Activated naive CD4-positive, alpha-beta T cell treated with anti-CD3 and anti-CD28 coated beads, Interleukin-2, amount 50 U/mL, for 72 hours (primary cell): Measurements from ENCODE around the gene PRKG1. TPM values are rescaled to one million over a fixed set of nuclear protein-coding genes. Genes with fewer than 3 reads are reported as not detected.
"Not testable (repeated sequence)": the region's sequence is repeated elsewhere in the genome, so short reads cannot be mapped to it uniquely, and the experiment has no call there.

Experiments
- ATAC-seq, 2 donors: fragments of 150-1000 bp; cut with Tn5 transposase; 2 replicates each; pipeline ENCODE4 v1.10.0; 2021; ENCODE audit warnings: mild to moderate bottlenecking in 2 of 2, moderate library complexity in 2 of 2
- DNase-seq, 2 donors: peaks; one replicate each; pipeline ENCODE4 v3.0.0; 2021 to 2022; ENCODE audit warnings: low spot score in 2 of 2
- H3K27ac Mint-ChIP-seq, 2 donors: one replicate each; pipeline ENCODE4 v1.8.0; 2022; ENCODE audit warnings: mild to moderate bottlenecking in 2 of 2, mixed read lengths in 2 of 2
- H3K36me3 Mint-ChIP-seq, 2 donors: one replicate each; pipeline ENCODE4 v1.8.0; 2022; ENCODE audit warnings: mixed read lengths in 2 of 2
- H3K9me3 Mint-ChIP-seq, 2 donors: one replicate each; pipeline ENCODE4 v1.8.0; 2022; ENCODE audit warnings: mixed read lengths in 2 of 2
- total RNA-seq, 2 donors: library from RNA; stranded (reverse); gene quantifications; one replicate each; pipeline ENCODE4 v1.2.3, GENCODE V29; 2022

PRKG1 gene
- total RNA-seq, 2 donors from 2014 or later = not detected

DNA sequence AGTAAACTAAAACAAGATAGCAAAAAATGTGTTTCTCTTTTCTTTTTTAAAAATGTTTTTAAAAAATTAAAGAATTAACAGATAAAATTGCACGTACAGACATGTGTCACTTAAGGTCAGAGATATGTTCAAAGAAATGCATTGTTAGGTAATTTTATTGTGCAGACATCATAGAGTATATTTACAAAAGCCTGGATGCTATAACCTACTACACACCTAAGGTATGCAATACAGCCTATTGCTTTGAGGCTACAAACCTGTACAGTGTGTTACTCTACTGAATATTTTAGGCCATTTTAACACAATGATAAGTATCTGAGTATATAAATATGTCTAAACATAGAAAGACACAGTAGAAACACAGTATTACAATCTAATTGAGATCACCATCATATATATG, 253.1 kb downstream of the PRKG1 start:
- H3K36me3 Mint-ChIP-seq = no peaks in the 10 kb centered on the region
- DNase-seq (no peak), ATAC-seq (no peak)
- H3K9me3 Mint-ChIP-seq = peaks cover 0 to 11% of the 10 kb centered on the region in 2 donors
- H3K27ac Mint-ChIP-seq = no peak overlapping the region

DNA sequence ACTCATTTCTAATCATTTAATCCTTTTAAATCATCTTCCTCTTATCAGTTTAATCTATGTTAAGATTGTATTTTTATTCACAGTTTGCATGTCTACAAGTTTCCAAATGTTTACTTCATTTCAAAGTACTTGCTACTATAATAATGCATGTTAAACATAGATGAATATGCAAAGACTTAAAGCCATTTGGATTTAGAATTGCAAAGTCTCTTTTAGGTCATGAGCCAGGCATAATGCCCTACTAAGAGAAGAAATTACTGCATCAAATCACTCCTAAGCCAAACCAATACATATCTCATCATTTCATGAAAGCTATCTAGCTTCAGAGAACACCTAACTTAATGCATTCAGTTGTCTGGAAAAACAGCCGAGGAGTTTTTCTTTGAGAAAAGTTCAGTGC, 266.1 kb downstream of the PRKG1 start:
- ATAC-seq (no peak), DNase-seq (no peak)
- no peaks in the 10 kb centered on the region for H3K36me3 Mint-ChIP-seq
- no peak overlapping the region for H3K27ac Mint-ChIP-seq
- H3K9me3 Mint-ChIP-seq = no peaks in the 10 kb centered on the region

- Mint-ChIP-seq H3K27ac (no peak overlapping the region), H3K36me3 (no peaks in the 10 kb centered on the region), H3K9me3 (no peaks in the 10 kb centered on the region)
- ATAC-seq (no peak), DNase-seq (no peak)
Measured at GRCh38 chr10:51340845-51341610, 266.7 kb downstream of the PRKG1 start.

DNA sequence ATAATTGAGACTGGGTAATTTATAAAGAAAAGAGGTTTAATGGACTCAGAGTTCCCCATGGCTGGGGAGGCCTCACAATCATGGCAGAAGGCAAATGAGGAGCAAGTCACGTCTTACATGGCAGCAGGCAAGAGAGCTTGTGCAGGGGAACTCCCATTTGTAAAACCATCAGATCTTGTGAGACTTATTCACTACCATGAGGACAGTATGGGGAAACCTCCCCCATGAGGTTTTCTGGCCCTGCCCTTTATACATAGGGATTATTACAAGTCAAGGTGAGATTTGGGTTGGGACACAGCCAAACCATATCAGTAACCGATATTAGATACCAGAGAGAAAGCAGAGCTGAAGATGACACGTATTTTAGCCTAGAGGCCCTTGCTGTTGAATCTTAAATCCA, 267.5 kb downstream of the PRKG1 start:
- not testable (repeated sequence) for DNase-seq, H3K36me3 Mint-ChIP-seq, H3K27ac Mint-ChIP-seq, ATAC-seq, H3K9me3 Mint-ChIP-seq

DNA sequence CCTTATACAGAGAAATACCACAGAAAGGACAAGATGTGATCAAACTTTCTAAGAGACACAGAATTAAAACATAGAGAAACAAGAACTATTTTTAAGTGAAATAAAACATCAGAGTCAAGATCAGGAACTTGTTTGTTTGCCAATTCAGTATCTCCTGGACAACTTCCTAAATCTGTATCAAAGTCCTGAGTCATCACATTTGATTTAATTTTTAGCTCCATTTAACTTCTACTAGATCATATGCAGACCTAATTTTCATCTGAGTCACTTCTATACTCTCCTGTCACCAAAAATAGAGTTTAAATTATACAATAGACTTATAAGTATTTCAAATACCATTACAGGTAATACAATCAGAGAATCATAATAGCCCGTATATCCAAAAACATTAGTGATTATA, 268.1 kb downstream of the PRKG1 start:
- Mint-ChIP-seq H3K27ac (no peak overlapping the region), H3K36me3 (no peaks in the 10 kb centered on the region), H3K9me3 (peaks cover 4 to 6% of the 10 kb centered on the region in 2 donors)
- ATAC-seq (no peak), DNase-seq (no peak)

DNA sequence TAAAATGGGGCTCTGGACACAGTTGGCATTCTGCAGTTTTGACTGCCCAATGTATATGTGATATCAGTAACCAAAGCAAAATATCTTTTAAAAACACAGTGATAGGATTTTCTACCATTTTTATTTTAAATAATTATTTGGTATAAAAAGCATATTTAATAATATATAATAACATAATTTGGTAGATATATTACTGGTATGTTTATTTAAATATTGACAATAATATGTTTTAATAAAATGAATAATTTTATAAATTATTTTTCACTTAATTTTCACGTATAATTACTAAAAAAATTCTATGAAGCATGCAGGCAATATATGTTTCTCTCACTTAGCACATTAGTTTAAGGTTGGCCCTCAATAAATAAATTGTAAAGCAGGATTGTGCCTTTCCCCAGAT, 269.1 kb downstream of the PRKG1 start:
- Mint-ChIP-seq H3K27ac (no peak overlapping the region), H3K36me3 (no peaks in the 10 kb centered on the region), H3K9me3 (peaks cover 4 to 6% of the 10 kb centered on the region in 2 donors)
- DNase-seq = no peak
- ATAC-seq = no peak

DNA sequence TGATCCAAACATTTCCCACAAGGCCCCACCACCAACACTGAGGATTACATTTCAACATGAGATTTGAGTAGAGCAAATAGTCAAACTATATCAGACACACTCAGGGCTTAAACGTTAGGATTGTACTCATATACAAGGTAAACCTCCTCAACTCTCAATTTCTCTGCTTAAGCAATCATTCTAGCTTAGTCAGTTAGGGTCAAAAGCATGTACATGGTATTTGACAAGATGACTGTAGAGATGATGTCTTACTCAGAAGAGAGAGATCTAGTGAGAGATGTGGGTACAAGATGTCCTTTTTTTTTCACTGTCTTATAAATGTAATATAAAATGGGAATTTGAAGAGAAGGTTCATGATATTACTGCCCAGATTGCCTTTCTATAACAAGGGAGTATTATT, 270.1 kb downstream of the PRKG1 start:
- Mint-ChIP-seq H3K27ac (no peak overlapping the region), H3K9me3 (peaks cover 4 to 6% of the 10 kb centered on the region in 2 donors), H3K36me3 (no peaks in the 10 kb centered on the region)
- DNase-seq = no peak
- no peak for ATAC-seq

DNA sequence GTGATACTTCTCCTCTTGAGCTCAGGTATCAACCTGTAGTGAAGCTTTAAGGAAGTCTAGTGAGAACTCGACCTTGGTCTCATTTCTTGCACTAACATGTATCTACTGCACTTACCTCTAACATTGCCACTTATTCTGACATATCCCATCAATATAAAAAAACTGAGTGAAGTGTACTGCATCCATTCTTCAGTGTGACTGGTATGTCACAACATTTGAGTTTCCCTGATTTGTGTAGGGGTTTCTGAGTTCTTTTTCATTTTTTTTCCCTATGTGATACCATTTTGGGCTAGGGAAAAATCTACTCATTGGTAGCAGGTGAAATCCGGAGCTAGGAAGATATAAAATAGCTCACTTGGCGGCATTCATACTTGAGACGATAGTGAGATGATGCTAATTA, 274.3 kb downstream of the PRKG1 start:
- Mint-ChIP-seq H3K9me3 (peaks cover 8 to 15% of the 10 kb centered on the region in 2 donors), H3K27ac (no peak overlapping the region), H3K36me3 (no peaks in the 10 kb centered on the region)
- no peak for DNase-seq
- no peak for ATAC-seq

DNA sequence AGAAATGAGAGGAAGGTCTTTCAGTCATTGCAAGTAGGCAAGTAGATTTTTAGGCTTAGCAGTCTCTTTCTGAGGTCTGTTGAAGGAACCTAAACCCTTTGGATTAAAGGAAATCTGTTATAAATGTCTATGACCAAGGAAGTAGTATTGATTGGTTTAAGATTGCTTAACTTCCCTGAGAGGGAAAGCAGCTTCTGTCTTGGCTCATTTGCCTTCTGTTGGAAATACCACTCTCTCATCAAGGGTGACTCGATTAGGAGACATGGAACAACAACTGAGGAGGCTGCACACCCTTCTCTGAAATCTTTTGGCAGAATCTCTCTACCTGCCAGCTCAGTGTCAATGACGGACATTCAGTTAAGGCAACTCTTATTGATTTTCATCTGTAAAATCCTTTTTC, 282.9 kb downstream of the PRKG1 start:
- Mint-ChIP-seq H3K36me3 (no peaks in the 10 kb centered on the region), H3K27ac (no peak overlapping the region), H3K9me3 (peaks cover 0 to 5% of the 10 kb centered on the region in 2 donors)
- no peak for DNase-seq
- ATAC-seq = no peak

GRCh38 chr10:51358227-51358626, 283.9 kb downstream of the PRKG1 start:
- no peak for ATAC-seq
- Mint-ChIP-seq H3K27ac (no peak overlapping the region), H3K9me3 (peaks cover 0 to 3% of the 10 kb centered on the region in 2 donors), H3K36me3 (no peaks in the 10 kb centered on the region)
- no peak for DNase-seq

GRCh38 chr10:51363415-51363814, 289.1 kb downstream of the PRKG1 start:
- DNase-seq (no peak), ATAC-seq (no peak)
- peaks cover 0 to under 1% of the 10 kb centered on the region in 2 donors for H3K9me3 Mint-ChIP-seq
- H3K27ac Mint-ChIP-seq = no peak overlapping the region
- no peaks in the 10 kb centered on the region for H3K36me3 Mint-ChIP-seq

DNA sequence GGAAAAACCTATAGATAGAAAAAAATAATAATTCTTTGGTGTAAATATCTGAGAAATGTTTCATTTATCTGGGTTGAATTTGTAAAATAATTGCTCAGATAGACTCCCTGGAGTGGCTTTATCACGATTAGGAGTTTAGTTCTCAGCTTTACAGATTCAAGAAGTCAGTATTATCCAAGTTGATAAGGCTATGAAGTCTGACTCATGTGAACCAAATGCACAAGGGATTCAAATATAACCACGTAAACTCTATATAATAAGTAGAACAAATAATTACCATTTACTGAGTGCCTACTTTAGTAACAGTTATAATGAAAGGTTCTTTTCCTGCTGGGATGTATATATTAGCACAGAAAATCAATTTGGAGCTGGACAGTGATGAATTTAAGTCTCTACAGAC, 290.4 kb downstream of the PRKG1 start:
- Mint-ChIP-seq H3K27ac (no peak overlapping the region), H3K36me3 (no peaks in the 10 kb centered on the region)
- no peak for ATAC-seq

GRCh38 chr10:51366044-51366443, 291.8 kb downstream of the PRKG1 start:
- ATAC-seq (no peak), DNase-seq (no peak)
- peaks cover 0 to 3% of the 10 kb centered on the region in 2 donors for H3K9me3 Mint-ChIP-seq
- H3K36me3 Mint-ChIP-seq = no peaks in the 10 kb centered on the region
- H3K27ac Mint-ChIP-seq = no peak overlapping the region

More for the DNA sequence above, 290.4 kb downstream of the PRKG1 start:
- H3K9me3 Mint-ChIP-seq = peaks cover 0 to 3% of the 10 kb centered on the region in 2 donors
- DNase-seq = no peak

GRCh38 chr10:51367127-51367526, 292.8 kb downstream of the PRKG1 start:
- Mint-ChIP-seq H3K27ac (no peak overlapping the region), H3K9me3 (peaks cover 0 to 3% of the 10 kb centered on the region in 2 donors), H3K36me3 (no peaks in the 10 kb centered on the region)
- no peak for ATAC-seq
- no peak for DNase-seq

DNA sequence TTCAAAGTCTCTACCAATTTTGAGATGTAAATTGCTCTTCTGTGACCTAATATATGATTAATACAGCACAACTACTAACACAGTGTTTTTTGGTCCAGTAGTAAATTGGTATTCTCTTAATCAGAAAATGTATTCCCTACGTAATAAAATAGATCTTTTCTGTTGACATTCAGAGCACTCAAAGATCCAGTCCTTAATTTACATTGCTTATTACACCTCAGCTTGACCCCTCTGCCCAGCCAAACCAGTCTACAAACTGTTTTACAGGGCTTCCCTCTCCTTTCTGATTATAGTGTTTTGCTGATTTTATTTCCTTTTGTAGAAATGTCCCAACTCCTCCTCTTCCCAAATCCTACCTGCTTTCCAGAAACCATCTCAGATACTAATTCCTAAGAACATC, 293.4 kb downstream of the PRKG1 start:
- Mint-ChIP-seq H3K36me3 (no peaks in the 10 kb centered on the region), H3K9me3 (peaks cover 0 to 3% of the 10 kb centered on the region in 2 donors), H3K27ac (no peak overlapping the region)
- no peak for ATAC-seq
- no peak for DNase-seq

GRCh38 chr10:51368943-51369342, 294.7 kb downstream of the PRKG1 start:
- H3K27ac Mint-ChIP-seq = no peak overlapping the region
- no peak for DNase-seq
- H3K9me3 Mint-ChIP-seq = peaks cover 0 to 3% of the 10 kb centered on the region in 2 donors
- no peaks in the 10 kb centered on the region for H3K36me3 Mint-ChIP-seq
- no peak for ATAC-seq

- H3K27ac Mint-ChIP-seq = no peak overlapping the region
- ATAC-seq (peak in 1 of 2 donors; percentile 28), DNase-seq (no peak)
Measured at GRCh38 chr10:51369903-51370302, 295.6 kb downstream of the PRKG1 start.

GRCh38 chr10:51371743-51372142, 297.5 kb downstream of the PRKG1 start:
- Mint-ChIP-seq H3K36me3 (no peaks in the 10 kb centered on the region), H3K27ac (no peak overlapping the region), H3K9me3 (peaks cover 0 to 3% of the 10 kb centered on the region in 2 donors)
- DNase-seq (no peak), ATAC-seq (no peak)

More at GRCh38 chr10:51369903-51370302, 295.6 kb downstream of the PRKG1 start:
- Mint-ChIP-seq H3K9me3 (peaks cover 0 to 3% of the 10 kb centered on the region in 2 donors), H3K36me3 (no peaks in the 10 kb centered on the region)
